Stimulated activated CD8-positive, alpha-beta memory T cell treated with anti-CD3 and anti-CD28 coated beads, Interleukin-12 subunit alpha, Interleukin-12 subunit beta, amount 100 ng/mL, for 1 hour (primary cell): ENCODE results near the gene ZFY.
A peak's percentile ranks its signal among the peaks of the same experiment; 100 is the strongest.

ENCODE experiments used
- DNase-seq: peaks from one replicate; pipeline ENCODE4 v3.0.0-alpha.2; 2020; ENCODE audit warnings: low read depth

Gene ZFY

DNA sequence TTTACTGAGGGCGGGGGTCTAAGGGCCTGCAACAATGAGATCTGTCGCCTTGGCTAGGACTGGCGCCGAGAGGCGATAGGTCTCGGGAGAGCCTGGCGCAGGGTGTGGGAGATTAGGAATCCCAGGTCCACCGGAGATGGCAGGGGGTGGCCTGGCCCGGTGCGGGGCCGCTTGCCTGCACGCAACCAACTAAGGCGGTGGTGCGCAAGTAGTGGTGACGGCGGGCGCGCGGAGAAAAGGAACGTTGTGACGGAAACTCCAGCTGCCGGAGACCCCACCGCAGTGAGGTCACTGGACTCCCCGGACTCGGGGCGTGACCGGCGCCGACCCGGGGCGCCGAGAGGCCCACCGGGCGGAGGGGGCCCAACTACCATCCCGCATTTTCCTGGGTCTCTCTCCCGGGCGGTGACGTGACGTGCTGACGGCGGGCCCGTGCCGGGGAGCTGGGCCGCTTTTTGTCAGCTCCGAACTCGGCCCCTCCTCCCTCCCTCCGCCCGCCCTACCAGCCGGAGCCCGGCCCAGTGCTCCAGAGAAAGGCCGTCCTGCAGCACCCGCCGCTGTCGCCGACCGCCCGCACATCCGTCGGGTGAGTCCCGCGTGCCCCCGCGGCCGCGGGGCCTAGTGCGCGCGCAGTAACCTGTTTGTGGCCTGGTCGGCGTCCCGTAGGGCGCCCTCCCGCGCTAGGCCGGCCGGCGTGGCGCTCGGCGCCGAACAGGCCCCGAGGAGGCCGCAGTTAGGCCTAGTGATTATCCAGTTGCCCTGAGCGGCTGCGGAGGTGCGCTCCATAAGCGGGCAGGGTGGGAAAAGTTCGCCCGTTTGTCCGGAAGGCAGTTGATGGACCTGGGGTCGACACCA, at the start of gene ZFY:
Gene ZFY (plus strand): TSS at position 521 of the 855 bp plus-strand sequence. CDS start 18,556 bp downstream, outside the sequence.
- DNase-seq = peak; percentile 35

DNA sequence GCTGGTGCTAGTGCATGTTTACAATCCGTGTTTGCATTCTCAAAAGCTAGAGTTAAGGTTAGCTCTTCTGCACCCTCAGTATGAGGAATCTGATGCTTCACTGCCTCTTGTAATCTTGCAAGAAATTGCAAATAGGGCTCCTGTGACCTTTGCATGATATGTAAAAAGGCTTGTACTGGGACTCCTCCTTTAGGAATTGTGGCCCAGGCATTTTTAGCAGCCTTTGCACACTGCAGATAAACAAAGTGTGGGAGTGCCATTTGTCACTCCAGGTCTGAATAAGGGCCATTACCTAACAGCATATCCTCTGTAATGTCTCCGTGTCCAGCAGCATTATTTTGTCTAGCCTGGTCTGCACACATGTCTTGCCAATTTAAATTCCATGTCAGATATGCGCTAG, 49.3 kb upstream of the ZFY start:
- DNase-seq = no peak

DNA sequence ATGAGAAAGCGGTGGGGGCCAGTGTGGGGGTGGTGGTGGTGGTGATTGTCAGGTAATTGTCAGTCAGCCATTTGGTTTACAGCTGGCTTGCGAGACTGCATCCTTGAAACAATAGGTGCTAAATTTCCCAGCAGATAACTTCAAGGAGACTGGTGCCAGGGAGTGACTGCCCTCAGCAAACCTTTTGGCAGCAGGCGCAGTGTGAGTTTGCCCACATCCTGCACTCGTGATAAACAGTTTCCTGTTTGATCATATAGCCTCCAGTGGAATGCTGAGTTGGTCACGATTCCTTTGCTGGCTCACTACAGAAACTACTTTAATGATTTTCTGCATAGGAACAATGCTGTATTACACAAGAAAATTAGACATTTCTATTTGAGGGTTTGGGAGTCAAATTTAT, 47.8 kb upstream of the ZFY start:
- DNase-seq = no peak

DNA sequence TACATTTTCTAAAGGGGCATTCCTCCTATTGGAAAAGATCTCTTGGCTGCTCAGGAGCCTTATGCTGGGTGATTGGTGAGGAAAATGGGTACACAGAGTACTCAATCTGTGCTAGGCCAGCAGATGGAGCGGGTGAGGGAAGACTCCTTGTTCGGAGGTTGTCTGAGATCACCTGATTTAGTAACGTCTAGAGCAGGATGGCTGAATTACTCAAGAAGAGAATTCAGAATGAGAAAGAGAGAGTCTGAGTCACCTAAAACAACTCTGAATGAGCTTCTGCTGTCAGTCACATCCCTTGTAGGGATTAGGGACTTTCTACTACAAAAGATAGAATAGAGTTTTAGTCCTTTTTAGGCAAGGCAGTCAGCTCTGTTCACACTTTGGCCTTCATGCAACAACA, 47.2 kb upstream of the ZFY start:
- DNase-seq = no peak

DNA sequence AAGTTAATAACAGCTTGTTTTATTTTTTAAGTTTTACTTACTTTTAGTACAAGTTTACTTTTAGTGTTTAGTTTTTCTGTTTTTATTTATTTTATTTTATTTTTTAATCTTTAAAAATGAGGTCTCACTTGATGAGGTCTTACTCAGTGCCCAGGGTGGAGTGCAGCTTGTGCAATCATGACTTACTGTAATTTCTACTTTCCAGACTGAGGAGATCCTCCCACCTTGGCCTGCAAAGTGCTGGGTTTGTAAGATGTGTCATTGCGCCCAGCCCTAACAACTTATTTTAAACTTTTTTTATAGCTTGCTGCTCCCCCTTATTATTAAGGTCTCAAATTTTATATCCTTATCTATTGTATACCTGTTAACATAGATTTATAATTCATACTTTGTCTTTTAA, 41.7 kb upstream of the ZFY start:
- DNase-seq = no peak

DNA sequence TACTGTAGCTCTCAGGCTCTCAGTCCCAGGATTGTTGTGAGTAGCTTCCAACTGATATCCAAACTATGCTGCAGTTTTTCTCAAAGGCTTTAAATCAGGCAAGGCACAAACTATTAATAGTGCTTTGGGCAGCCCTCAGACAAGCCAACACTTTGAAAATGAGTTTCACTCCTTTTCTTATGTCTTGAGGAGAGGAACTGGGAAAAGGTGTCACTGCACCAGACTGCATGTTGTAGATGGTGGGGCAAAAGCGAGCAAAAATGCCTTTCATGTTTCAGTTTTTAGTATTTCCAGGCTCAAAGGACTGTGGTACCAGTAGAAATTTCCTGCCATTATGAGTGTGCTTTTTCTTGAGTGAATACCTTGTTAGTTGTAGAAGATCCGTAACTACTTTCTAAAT, 39.1 kb upstream of the ZFY start:
- no peak for DNase-seq

DNA sequence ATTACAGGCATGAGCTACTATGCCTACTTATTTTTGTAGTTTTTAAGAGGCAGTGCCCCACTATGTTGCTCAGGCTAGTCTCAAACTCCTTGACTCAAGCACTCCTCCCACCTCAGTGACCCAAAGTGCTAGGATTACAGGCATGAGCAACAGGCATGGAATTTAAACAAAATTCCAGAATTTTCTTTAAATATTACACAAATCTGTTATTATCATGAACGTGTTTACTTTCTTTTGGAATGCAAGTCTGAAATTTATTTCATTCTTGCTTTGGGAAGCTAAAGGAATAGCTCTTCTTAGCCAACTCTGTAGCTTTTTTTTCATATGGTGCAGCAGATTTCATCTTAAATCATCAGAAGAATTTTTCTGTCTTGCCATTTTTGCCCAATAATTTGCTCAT, 27.8 kb upstream of the ZFY start:
- DNase-seq = no peak

DNA sequence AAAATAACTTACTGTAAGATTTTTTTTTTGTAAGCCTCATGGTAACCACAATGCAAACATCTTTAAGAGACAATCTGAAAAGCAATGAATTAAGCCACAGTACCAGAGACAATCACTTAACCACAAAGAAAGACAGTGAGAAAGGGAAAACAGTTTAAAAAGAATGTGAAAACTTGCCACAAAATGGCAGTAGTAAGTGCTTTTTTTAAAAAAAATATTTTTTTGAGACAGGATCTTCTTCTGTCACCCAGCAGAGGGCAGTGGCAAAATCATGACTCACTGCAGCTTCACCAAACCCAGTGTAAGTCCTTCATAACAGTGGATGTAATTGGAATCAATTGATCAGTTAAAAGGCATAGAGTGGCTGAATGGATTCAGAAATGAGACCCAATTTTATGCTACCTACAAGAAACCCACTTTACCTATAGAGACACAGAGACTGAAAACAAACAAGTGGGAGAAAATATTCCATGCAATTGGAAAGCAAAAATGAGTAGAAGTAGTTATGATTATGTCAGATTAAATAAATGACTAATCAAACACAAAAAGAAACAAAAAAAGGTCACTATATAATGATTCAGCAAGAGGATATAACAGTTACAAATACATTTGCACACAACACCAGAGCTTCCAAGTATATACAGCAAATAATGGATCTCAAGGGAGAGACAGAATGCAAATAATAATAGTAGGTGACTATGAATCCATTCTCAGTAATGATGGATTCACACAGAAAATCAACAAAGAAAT, 21.9 kb upstream of the ZFY start:
- peak; percentile 21 for DNase-seq

DNA sequence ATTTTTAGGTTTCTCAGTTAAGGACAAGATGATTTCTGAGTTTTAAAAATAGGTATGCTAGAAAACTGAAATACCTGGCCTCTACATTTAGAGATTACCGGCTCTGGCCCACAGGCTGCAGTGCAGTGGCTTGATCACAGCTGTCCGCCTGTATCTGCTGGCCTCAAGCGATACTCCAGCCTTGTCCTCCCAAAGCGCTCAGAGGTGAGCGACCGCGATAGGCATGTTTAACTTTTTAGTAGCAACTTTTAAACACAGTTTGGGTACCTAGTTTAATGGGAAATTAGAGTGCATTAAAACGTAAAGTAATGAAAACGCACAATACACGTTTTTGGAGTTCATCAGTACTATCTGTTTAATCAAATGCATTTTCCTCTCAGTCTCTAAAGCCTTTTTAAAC, 1.1 kb upstream of the ZFY start:
- DNase-seq = no peak

DNA sequence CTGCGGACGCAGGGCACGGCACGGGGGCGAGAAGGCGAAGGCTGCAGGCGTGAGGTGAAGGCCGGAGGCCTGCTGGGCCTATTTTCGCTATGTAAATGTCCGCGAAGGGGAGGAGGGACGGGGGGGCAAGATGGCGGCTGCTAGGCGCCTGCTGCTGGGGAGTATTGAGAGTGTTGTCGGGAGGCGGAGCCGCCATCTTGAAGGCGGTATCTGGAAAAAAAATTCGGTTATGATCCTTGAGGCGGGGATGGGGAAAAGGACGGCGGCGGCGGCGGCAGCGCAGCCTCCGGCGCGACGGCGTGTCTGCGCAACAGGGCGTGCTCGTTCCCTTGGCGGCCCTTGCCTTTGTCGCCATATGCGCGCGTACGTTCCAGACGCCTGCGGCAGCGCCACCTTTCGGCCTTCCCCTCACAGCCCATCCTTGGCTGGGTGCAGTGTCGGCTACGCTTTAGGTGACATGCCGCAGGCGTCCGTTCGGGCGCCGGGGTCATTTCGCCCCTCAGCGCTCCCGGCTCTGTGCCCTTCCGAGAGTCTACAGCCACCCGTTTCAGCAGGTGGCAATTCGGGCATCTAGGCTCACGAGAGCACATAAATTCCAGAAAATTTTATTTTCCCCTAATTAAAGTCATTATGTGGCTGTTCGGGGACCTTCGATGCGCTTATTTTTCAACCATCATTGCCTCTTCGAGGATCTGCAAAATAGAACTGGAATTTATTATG, 695 bp downstream of the ZFY start:
- DNase-seq = peak; percentile 75

DNA sequence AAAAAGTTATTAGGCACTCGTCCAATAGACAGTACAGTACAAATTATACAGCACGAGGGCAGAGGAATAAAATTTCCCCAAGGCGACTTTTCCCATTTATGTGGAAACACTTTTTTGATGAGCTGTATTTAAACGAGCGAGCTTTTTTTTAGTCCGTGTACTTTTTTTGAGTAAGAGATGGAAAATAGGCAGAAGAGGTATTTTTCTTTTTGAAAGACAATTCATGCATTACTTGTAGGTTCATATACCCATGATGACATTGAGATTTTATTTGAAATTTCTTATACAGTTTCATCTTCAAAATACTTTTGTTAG, 1.2 kb downstream of the ZFY start:
- DNase-seq = no peak

DNA sequence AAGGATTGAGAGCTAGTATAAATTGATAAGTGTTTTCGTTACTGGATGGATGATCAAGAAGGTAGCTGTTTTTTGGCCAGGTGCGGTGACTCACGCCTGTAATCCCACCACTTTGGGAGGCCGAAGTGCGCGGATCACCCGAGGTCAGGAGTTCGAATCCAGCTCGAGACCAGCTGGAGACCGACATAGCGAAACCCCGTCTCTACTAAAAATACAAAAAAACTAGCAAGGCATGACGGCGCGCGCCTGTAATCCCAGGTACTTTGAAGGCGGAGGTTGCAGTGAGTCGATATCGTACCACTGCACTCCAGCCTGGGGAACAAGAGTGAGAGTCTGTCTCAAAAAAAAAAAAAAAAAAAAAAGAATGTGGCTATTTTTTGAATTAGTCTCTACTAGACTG, 2.0 kb downstream of the ZFY start:
- no peak for DNase-seq

DNA sequence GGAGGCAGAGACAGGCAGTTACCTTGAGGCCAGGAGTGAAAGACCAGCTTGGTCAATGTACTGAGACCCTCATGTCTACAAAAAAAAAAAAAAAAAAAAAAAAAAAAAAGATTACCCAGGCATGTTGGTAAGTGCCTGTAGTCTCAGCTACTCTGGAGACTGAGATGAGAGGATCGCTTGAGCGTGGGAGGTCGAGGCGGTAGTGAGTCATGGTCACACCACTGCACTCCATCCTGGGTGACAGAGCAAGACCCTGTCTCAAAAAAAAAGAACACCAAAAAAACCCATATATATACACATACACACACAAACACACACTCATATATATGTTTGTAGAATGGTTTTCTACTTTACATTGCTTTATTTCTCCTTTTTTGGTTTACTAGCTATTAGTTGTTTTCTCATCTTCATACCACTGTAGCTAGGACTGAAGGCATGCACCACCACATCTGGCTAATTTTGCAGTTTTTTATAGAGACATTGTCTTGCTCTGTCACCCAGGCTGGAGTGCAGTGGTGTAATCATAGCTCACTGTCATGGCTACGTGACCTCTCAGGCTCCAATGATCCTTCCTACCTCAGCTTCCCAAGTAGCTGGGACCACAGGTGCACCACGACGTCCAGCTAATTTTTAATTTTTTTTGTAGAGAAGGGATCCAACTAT, 14.5 kb downstream of the ZFY start:
- no peak for DNase-seq

DNA sequence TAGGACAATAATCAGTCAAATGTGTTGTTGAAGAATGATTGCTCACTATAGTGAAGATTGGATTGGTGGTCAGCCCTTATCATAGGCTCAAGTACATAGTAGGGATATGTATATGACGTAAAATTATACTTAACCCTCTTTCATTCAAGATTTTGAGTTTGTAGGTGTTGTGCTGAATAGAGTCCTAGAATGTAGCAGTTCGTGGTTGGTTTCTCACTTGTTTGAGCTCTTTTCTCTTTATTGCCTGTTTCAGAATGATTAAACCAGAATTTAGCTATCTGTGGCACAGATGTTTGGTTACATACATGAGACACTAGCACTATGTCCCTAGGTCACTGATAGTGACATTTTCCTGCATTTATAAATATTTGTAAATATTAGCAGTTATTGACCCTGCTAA, 15.5 kb downstream of the ZFY start:
- no peak for DNase-seq

DNA sequence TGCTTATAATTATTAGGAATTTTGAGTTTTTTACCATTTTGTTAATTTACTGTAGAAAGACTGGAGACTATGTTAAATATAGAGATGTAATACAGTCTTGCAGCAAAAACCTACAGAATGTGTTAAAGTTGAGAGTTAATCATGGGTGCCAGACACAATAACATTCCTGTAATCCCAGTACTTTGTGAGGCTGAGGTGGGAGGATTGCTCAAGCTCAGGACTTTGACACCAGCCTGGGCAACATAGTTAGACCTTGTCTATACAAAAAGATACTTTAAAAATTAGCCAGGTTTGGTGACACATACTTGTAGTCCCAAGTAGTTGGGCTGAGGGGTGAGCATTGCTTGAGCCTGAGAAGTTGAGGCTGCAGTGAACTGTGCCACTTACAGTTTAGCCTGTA, 17.7 kb downstream of the ZFY start:
- no peak for DNase-seq

DNA sequence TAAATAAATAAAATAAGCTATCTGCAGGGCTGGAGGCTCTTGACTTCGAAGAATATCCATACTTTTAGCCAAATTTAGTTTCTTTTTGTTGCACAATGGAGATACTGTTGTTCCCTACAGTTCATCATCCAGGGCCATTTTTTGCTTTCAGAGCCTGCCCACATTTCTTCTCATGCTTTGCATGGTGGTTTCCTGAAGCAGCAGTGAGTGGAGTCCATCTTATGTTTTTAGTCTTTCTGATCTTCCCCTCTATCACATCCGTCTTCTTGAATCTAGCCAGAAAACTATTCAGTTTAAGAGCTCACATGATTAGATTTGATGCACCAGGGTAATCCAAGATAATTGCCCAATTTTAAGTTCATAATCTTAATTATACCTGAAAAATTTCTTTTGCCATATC, 19.6 kb downstream of the ZFY start:
- DNase-seq = no peak

DNA sequence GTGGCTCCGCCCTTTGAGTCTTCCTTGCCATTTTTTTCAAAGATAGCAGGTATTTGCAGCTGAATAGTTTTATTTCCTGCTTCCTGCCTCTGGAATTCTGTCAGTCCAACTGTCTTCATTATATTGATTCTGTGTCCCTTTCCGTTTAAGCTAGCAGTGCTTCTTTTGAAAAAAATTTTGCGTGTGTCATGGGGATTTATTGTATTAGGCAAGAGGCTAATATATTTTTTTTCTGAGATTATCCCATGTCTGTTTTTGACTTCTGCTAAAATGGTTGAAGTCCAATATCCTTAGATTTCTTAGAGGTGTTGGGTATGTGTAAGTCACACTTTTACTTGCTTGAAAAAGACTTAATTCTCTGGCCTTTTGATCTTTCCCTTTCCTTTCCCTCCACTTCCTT, 20.4 kb downstream of the ZFY start:
- DNase-seq = no peak

DNA sequence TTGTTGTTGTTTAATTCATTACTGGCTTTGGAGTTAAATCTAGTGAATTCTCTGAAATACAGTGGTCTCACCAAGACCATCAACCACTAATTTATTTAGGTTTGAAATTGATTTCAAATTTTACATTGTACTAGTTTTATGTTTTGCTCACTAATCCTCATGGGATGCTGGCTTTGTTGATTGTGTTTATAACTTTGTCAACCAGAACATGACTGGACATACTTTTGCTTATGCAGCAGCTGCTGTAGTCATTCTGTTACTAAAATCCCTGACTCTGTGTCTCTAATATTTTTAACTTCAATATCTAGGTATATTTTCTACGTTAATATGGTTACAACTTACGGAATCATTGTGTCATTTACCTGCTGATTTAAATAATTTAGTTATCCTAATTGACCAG, 26.9 kb downstream of the ZFY start:
- DNase-seq = no peak

DNA sequence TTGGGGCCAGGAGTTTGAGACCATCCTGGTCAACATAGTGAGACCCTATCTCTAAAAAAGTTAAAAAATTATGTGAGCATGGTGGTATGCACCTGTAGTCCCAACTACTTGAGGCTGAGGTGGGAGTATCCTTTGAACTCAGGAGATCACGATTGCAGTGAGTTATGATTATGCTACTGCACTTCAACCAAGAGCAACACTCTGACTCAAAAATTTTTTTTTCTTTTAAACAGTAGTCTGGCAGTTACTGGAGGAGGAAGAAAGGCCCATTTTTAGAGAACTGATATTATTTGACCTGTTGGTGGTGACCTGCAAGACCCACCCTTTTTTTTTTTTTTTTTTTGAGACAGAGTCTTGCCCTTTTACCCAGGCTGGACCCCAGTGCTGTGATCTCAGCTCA, 29.6 kb downstream of the ZFY start:
- DNase-seq = no peak

DNA sequence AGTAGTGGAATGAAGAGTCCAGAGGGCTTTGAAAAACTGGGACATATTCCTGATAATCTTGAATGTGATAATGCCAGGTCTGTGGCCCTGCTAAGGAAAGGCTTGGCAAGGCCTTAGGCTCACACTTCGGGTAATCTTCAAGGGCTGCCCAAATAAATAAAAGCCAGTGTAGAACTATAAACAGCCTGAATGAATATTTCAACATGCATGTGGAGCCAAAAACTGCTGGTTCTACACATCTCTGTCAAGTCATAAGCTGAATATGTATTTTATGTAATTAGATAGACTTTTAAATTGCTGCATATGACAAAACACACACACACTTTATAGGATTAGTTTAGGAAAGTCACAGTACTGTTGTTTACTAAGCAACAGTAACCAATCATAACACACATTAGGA, 30.4 kb downstream of the ZFY start:
- DNase-seq = no peak

DNA sequence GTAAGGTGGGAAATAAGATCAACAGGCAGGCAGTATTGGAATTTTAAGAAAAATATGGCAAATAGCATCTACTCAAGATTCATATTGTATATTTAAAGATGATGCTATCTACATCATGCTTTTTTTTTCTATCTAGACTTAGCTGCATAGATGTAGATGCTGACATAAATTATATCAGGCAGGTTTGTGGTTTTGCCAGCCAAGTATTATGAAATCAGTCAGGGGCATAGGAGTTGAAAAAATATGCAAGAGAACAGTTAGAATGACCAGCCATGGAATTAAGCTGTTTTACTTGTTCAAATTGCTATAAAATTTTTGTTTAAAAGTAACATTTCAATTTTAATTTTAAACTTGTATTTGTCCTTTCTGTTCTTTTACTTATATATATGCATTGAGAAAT, 34.4 kb downstream of the ZFY start:
- DNase-seq = no peak

DNA sequence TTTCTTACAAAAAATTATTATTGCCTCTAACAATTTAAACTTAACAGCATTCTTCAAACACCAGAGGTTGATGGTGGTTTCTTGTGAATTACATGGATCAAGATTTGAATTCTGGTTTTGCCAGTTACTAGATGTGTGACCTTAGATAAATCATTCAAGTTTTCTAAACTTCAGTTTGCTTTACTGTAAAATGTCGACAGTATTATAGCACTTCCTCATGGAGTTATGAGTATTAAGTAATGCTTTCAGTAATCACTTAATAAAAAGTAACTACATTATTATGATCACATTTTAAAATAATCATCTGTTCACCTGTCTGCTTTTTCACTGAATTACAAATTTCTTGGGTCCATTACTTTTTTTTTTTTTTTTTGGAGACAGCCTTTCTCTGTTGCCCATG, 37.5 kb downstream of the ZFY start:
- DNase-seq = no peak
